Aorta (tissue), 5 donors: ENCODE data around the gene FANCE. TPM values are rescaled to one million over a fixed set of nuclear protein-coding genes. Genes with fewer than 3 reads are reported as not detected.

ENCODE experiments used
- ATAC-seq: fragments of 200-7000 bp; cut with Tn5 transposase; one replicate; pipeline ENCODE4 v1.9.1; 2022; ENCODE audit warnings: moderate library complexity; ENCODE audit not compliant: low FRiP score
- DNase-seq, 2 donors: peaks; one replicate each; pipeline ENCODE4 v3.0.0-alpha.2; 2020
- H3K27ac ChIP-seq, 2 donors: one replicate each; pipeline ENCODE4 v1.5.1; 2013; ENCODE audit warnings: low read length in 2 of 2, mild to moderate bottlenecking in 2 of 2, moderate library complexity in 2 of 2, control low read depth in 1 of 2, inconsistent platforms in 1 of 2, low read depth in 1 of 2
- H3K27me3 ChIP-seq, 2 donors: one replicate each; pipeline ENCODE4 v1.6.1; 2013; ENCODE audit warnings: control low read depth in 1 of 2, low read length in 1 of 2, mild to moderate bottlenecking in 1 of 2, moderate library complexity in 1 of 2; ENCODE audit not compliant: insufficient read depth in 2 of 2, control insufficient read depth in 1 of 2
- H3K36me3 ChIP-seq, 2 donors: one replicate each; pipeline ENCODE4 v1.6.1; 2013; ENCODE audit warnings: control low read depth in 1 of 2, low read length in 1 of 2, mild to moderate bottlenecking in 1 of 2; ENCODE audit not compliant: insufficient read depth in 2 of 2, control insufficient read depth in 1 of 2
- H3K4me1 ChIP-seq, 2 donors: one replicate each; pipeline ENCODE4 v1.6.1; 2013; ENCODE audit warnings: low read length in 2 of 2, control low read depth in 1 of 2, mild to moderate bottlenecking in 1 of 2, moderate library complexity in 1 of 2; ENCODE audit not compliant: insufficient read depth in 2 of 2, control insufficient read depth in 1 of 2
- H3K4me3 ChIP-seq, 2 donors: one replicate each; pipeline ENCODE4 v1.5.1; 2013; ENCODE audit warnings: low read length in 2 of 2, control low read depth in 1 of 2, mild to moderate bottlenecking in 1 of 2
- H3K9me3 ChIP-seq: one replicate; pipeline ENCODE4 v1.6.1; 2013; ENCODE audit warnings: mild to moderate bottlenecking, low read length; ENCODE audit not compliant: control insufficient read depth
- WGBS, 2 donors: extraction: QIAGEN DNeasy Blood & Tissue Kit; methylation state at CpG; one replicate each; pipeline ENCODE4 v1.1.7; 2013; 5-methylcytosine and 5-hydroxymethylcytosine counted together
- intact Hi-C, 2 donors: fragments of 100-400 bp; cut with DNase I; formaldehyde crosslinking; loops; one replicate each; pipeline versions ENCODE4 v1.14.2 to v1.15.0; 2022
- polyA plus RNA-seq, 2 donors: library from polyadenylated mRNA; stranded (reverse); fragments of 200-250 nt; gene quantifications; one replicate each; pipeline ENCODE4 v1.2.3, GENCODE V29; 2013
- total RNA-seq, 2 donors: library from RNA; stranded (reverse); fragmentation: NEBNext Ultra II Directional; extraction: Animal tissue kit (Norgen Biotek cat#: 25700); gene quantifications; one replicate each; pipeline ENCODE4 v1.2.1, GENCODE V29; 2021
- donor health status: healthy with polysubstance abuse.
- donor health status: Bipolar disorder and iron deficiency.
- donor health status: DM: no; HTN: no; CAD: no.
- donor health status: DM: no; HTN: no; CAD: no.
- donor health status: DM: yes; HTN: yes; CAD: no.

FANCE gene
- total and polyA plus RNA-seq, 4 donors = 1.3 to 5.5 (median 4.6) TPM

DNA sequence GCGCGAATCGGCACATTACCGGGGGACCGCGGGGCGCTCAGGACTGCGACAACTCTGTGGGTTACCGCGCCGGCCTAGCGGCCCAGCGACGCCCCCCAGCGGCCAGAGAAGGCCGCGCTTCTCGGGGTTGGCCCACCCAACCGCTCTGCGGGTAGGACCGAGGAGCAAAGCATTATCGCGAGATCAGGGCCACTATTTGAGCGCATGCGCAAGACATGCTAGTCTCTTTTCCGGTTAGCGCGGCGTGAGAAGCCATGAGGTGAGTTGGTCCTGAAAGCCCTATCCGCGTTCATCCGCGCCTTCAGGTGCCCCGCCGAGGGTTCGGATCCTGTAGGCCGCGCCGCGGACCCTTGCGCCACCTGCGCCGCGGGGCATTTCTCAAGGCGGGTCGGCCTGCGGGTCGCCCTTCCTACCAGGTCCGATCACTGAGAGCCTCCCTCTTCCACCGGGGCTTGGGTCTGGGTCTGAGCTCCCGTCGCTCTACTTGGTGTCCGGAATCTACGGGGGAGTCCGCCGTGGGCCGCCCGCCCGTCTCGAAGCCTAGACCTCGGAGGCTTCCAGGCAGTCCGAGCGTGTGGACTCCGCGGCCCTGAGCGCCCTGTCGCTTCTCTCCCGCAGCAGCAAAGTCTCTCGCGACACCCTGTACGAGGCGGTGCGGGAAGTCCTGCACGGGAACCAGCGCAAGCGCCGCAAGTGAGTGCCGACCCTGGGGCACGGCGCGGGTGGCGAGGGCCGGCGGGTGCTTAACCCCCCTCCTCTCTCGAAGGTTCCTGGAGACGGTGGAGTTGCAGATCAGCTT is 16.2 kb downstream of the FANCE start, which contains the start of gene RPL10A:
RPL10A (plus strand) TSS at position 221 of the 799 bp plus-strand sequence; CDS start at position 255, 34 bp downstream.
- H3K9me3 ChIP-seq = no peaks in the 10 kb centered on the region
- peak within 1 kb of the TSS; percentile 60 for H3K4me3 ChIP-seq
- H3K27ac ChIP-seq = peak within 1 kb of the TSS in 1 of 2 donors; percentile 76
- peaks cover 0 to 3% of the 10 kb centered on the region in 2 donors for H3K36me3 ChIP-seq
- H3K27me3 ChIP-seq = no peaks in the 10 kb centered on the region
- DNase-seq = peak; percentile 97
- intact Hi-C loops = loop anchor here in 1 of 2 donors (1.0 to 2.0 kb wide), 2 partner anchors 28 to 126 kb away; partner anchors contain the start of genes PPARD and TEAD3
- ATAC-seq = peak; percentile 97
- H3K4me1 ChIP-seq = no peaks in the 10 kb centered on the region
- WGBS, 2 donors = 0% methylated on average over 84 to 86 of the region's 86 CpGs

DNA sequence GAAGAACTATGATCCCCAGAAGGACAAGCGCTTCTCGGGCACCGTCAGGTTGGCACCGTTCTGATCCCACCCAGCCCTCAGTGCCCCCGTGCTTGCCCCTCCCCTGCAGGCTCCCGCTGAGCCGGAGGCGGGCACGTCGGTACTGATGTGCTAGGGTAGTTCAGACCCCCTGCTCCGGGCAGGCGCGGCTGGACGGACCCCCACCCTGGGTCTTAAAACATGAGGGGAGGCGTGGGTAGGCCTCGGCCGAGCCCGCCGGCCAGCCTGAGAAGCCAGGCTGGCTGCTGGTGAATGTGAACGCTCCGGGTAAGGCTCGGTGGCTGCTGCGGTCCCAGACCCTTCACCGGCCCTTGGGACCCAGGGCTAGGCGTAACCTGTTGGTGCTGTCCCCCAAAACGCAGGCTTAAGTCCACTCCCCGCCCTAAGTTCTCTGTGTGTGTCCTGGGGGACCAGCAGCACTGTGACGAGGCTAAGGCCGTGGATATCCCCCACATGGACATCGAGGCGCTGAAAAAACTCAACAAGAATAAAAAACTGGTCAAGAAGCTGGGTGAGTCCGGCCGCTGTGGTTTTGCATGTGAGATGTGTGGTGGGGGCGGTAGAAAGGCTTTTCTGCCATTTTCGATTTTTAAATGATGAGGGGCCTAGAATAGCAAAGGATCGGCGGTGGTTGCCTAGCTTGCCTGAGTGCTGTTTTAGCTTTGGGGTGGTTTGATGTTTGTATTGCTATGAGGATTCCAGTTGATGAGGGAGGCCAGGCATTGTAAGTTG is 17.0 kb downstream of the FANCE start:
- 1% methylated on average over 37 of the region's 37 CpGs for WGBS, 2 donors
- intact Hi-C loops = loop anchor here in 1 of 2 donors (1.0 to 2.0 kb wide), 2 partner anchors 28 to 127 kb away; partner anchors contain the start of genes PPARD and TEAD3

DNA sequence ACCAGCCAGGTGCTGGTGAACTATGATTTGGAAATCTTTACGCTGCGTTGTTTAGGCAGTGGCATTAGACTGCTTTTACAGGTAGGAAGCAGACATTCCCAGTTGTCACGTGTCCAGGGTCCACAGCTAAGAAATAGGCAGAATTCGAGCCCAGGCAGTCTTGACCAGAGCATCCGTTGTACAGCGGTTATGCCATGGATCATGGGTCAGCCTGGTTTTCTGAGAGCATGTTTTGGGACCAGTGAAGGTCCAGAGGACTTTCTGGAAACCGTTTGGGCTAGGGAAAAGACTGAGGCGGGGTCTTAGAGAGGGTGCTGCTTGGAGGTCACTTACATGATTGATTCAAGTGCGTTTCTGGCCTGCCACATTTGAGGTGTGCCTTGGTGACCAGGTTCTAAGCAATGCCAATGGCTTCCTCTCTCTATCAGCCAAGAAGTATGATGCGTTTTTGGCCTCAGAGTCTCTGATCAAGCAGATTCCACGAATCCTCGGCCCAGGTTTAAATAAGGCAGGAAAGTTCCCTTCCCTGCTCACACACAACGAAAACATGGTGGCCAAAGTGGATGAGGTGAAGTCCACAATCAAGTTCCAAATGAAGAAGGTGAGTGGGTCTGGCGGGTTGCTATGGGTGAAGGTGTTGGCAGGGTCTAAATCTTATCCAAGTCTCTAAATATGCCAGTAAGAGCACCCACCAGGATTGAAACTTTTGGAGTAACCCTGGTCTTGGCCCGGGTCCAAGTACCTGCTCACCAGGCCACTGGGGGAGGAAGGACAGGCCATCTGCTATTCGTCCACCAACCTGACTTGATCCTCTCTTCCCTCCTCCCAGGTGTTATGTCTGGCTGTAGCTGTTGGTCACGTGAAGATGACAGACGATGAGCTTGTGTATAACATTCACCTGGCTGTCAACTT is 17.9 kb downstream of the FANCE start:
- H3K4me3 ChIP-seq = peak overlapping the region; percentile 31 to 60
- H3K36me3 ChIP-seq = peaks cover 0 to 7% of the 10 kb centered on the region in 2 donors
- 33 to 36% methylated on average over 18 of the region's 18 CpGs for WGBS, 2 donors
- no peaks in the 10 kb centered on the region for H3K9me3 ChIP-seq
- DNase-seq (no peak), ATAC-seq (no peak)
- peak overlapping the region in 1 of 2 donors; percentile 8 for H3K27ac ChIP-seq
- no peaks in the 10 kb centered on the region for H3K27me3 ChIP-seq
- H3K4me1 ChIP-seq = no peaks in the 10 kb centered on the region
- intact Hi-C loops = loop anchor here in 1 of 2 donors (2.0 kb wide), 1 partner anchor 27 kb away; the partner anchor contains the start of gene TEAD3

More for the DNA sequence above, 17.0 kb downstream of the FANCE start:
- Histone ChIP-seq H3K4me3 (peak overlapping the region; percentile 31 to 60), H3K9me3 (no peaks in the 10 kb centered on the region), H3K4me1 (no peaks in the 10 kb centered on the region), H3K27me3 (no peaks in the 10 kb centered on the region), H3K27ac (peak overlapping the region in 1 of 2 donors; percentile 8), H3K36me3 (peaks cover 0 to 3% of the 10 kb centered on the region in 2 donors)
- ATAC-seq = peak; percentile 37
- DNase-seq = no peak

GRCh38 chr6:35470663-35471120 is 18.6 kb downstream of the FANCE start:
- Histone ChIP-seq H3K9me3 (no peaks in the 10 kb centered on the region), H3K4me1 (no peaks in the 10 kb centered on the region), H3K27ac (no peak overlapping the region), H3K27me3 (no peaks in the 10 kb centered on the region), H3K36me3 (peaks cover 0 to 7% of the 10 kb centered on the region in 2 donors), H3K4me3 (no peak overlapping the region)
- intact Hi-C loops = no loop called here
- WGBS, 2 donors = 41 to 58% methylated on average over 3 of the region's 3 CpGs
- DNase-seq (no peak), ATAC-seq (no peak)

- H3K27me3 ChIP-seq = no peaks in the 10 kb centered on the region
- H3K27ac ChIP-seq = no peak overlapping the region
- ATAC-seq = no peak
- 67 to 74% methylated on average over 8 of the region's 8 CpGs for WGBS, 2 donors
- H3K9me3 ChIP-seq = no peaks in the 10 kb centered on the region
- intact Hi-C loops = no loop called here
- H3K4me1 ChIP-seq = no peaks in the 10 kb centered on the region
- H3K36me3 ChIP-seq = peaks cover 0 to 7% of the 10 kb centered on the region in 2 donors
- no peak for DNase-seq
- no peak overlapping the region for H3K4me3 ChIP-seq
Measured at GRCh38 chr6:35471836-35472345, 19.8 kb downstream of the FANCE start.

DNA sequence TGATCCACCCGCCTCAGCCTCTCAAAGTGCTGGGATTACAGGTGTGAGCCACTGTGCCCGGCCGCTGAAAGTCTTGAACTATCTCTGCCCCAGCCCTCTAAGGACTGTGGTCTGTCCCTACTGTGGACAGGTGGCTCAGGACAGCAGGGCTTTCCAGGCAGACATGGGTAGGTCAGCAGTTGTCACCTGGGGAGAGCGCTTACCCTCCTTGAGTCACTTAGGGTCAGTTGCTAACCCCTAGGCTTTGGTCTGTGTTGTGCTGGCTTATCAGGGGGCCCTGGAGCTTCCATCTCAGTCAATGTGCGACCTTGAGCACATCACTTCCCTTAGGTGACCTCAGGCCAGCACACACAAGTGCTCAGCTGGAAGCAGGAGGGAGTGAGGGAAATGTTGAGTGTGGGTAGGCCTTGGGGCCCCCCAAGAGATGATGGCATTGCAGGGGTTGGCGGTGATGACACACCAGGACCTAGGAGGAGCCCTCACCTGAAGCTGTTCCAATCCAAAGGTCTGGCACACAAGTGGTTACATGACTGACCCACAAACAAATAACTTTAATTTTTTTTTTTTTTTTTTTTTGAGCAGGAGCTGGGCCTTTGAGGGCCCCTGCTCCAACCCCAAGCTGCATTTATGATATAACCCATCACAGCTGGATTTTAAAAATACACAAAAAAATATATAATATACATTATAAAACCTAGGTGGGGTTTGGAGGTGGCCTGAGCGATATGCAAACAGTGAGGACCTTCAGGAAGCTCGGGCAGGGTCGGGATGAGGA is 21.1 kb downstream of the FANCE start:
- intact Hi-C loops = no loop called here
- no peak overlapping the region for H3K27ac ChIP-seq
- DNase-seq (no peak), ATAC-seq (no peak)
- H3K4me3 ChIP-seq = no peak overlapping the region
- H3K4me1 ChIP-seq = no peaks in the 10 kb centered on the region
- H3K9me3 ChIP-seq = no peaks in the 10 kb centered on the region
- H3K36me3 ChIP-seq = peaks cover 1 to 10% of the 10 kb centered on the region in 2 donors
- H3K27me3 ChIP-seq = no peaks in the 10 kb centered on the region
- WGBS, 2 donors = 86 to 88% methylated on average over 9 of the region's 9 CpGs

- H3K27me3 ChIP-seq = no peaks in the 10 kb centered on the region
- no peak overlapping the region for H3K4me3 ChIP-seq
- DNase-seq = no peak
- no peaks in the 10 kb centered on the region for H3K9me3 ChIP-seq
- peaks cover 4 to 11% of the 10 kb centered on the region in 2 donors for H3K36me3 ChIP-seq
- no peak for ATAC-seq
- intact Hi-C loops = no loop called here
- H3K27ac ChIP-seq = no peak overlapping the region
- H3K4me1 ChIP-seq = no peaks in the 10 kb centered on the region
Measured at GRCh38 chr6:35473850-35474130, 21.7 kb downstream of the FANCE start.
